Measurements from ENCODE around the gene CRABP2. TPM values are rescaled to one million over a fixed set of nuclear protein-coding genes. Genes with fewer than 3 reads are reported as not detected.

CRABP2 gene
- total RNA-seq, 1 donor from 2014 or later = 146 TPM

DNA sequence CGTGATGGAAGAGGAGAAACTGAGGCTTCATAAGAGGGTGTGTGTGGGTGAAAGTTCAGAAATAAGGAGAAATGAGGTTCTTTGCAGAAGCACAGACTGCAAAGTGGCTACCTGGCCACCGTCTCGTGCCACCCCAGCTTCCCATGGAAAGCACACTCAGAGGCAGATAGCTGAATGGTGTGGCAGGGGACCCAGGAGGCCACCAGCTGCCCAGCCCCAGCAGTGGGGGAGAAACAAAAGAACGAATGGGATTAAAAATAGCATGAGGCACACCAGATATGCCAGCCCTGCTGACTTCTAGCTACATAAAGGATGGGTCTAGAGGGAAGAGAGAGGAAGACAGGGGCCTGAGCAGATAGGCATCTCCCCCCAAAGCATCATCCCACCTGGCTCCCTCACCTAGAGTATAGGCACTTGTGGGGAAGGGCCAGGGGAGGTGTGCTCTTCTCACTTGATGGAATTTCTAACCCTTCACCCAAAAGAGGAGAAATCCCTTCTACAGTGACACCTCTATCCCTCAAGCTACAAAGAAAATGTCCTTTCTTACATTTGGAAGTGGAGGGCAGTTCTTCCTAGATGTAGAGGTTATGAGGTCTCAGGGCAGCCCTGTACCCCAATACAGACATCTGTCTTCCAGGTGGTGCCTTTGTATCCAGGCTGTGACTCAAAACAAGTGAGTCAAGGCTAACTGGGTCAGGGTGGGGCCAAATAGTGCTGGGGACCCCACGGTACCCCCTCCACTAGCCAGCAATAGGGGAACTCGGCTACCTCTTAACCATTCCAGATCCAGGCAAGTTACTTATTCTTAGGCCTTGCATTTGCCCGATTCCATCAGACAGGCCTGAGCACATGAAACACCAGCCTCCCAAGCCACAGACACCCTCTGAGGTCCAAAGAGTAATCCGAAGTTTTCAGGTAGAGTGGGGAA, 42.6 kb upstream of the CRABP2 start:
- Mint-ChIP-seq H3K36me3 (ENCODE audit: unreplicated experiment) (peaks cover 10% of the 10 kb centered on the region), H3K27me3 (ENCODE audit: unreplicated experiment) (no peaks in the 10 kb centered on the region), H3K27ac (ENCODE audit: unreplicated experiment) (peak overlapping the region; percentile 100), H3K9me3 (ENCODE audit: unreplicated experiment) (no peaks in the 10 kb centered on the region), H3K4me1 (ENCODE audit: unreplicated experiment) (peaks cover 62% of the 10 kb centered on the region), H3K4me3 (ENCODE audit: unreplicated experiment) (peak overlapping the region; percentile 88)
- TF ChIP-seq, protein P1, sequence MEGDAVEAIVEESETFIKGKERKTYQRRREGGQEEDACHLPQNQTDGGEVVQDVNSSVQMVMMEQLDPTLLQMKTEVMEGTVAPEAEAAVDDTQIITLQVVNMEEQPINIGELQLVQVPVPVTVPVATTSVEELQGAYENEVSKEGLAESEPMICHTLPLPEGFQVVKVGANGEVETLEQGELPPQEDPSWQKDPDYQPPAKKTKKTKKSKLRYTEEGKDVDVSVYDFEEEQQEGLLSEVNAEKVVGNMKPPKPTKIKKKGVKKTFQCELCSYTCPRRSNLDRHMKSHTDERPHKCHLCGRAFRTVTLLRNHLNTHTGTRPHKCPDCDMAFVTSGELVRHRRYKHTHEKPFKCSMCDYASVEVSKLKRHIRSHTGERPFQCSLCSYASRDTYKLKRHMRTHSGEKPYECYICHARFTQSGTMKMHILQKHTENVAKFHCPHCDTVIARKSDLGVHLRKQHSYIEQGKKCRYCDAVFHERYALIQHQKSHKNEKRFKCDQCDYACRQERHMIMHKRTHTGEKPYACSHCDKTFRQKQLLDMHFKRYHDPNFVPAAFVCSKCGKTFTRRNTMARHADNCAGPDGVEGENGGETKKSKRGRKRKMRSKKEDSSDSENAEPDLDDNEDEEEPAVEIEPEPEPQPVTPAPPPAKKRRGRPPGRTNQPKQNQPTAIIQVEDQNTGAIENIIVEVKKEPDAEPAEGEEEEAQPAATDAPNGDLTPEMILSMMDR (IDR thresholded peaks at IDR 0.05) = no peak
- DNase-seq (ENCODE audit: extremely low spot score, unreplicated experiment) = no peak

DNA sequence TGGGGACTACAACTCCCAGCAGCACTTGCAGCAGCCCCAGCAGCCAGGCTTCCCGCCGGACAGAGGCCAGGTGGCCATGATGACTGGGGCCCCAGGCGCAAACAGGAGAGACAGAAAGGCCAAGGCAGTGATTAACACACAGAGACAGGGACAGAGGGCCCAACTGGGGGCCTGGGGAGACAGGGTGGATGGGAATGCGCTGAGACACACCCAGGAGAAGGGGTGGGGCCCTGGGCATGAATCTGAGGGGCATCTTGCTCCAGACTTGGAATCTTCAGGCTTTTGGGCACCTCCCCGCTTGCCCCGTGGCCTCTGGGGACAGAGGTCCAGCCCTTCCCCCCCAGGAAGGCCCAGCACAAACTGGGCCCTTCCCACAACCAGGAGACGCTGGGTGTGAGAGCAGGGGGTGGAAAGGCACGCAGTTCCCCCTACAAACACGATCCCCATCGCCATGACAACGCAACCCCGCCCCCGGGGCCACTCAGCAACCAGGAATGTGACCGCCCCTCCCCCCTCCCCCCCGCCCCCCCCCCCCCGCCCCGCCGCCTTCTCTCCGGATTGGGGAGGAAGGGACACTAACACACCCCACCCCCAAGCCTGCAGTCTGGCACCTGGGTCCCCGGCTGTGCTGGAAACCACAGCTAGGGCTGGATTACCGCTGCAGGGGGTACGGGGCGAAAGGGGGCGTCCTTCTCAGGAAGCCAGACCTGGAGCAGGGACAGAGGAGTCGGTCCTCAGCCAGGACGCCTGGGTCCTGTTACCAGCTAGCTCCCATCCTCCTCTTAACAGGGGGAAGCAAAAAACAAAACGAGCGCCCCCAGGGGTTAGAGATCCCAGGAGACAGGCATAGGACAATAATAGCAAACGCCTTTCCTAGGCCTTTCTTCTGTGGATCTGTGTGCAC, 41.6 kb upstream of the CRABP2 start:
- peak overlapping the region; percentile 100 for H3K27ac Mint-ChIP-seq (ENCODE audit: unreplicated experiment)
- H3K4me3 Mint-ChIP-seq (ENCODE audit: unreplicated experiment) = peak overlapping the region; percentile 88
- TF ChIP-seq, protein P1 (IDR thresholded peaks at IDR 0.05) = peak; percentile 18
- peaks cover 56% of the 10 kb centered on the region for H3K4me1 Mint-ChIP-seq (ENCODE audit: unreplicated experiment)
- H3K36me3 Mint-ChIP-seq (ENCODE audit: unreplicated experiment) = peaks cover 15% of the 10 kb centered on the region
- H3K27me3 Mint-ChIP-seq (ENCODE audit: unreplicated experiment) = no peaks in the 10 kb centered on the region
- DNase-seq (ENCODE audit: extremely low spot score, unreplicated experiment) = peak; percentile 97
- no peaks in the 10 kb centered on the region for H3K9me3 Mint-ChIP-seq (ENCODE audit: unreplicated experiment)

DNA sequence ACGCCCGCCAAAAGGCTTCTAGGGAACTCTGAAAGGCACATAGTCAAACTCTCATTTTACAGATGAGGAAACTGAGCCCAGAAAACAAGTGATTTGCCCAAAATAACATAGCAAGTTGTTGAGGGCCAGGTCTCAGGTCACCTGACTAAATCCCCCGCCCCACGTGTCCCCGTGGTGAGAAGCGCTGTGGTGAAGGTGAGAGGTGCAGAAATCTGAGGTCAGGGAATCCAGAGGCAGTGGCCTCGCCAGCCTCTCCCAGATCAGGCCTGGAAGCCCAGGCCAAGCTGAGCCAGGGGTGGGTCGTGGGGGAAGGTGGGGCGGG, 41.0 kb upstream of the CRABP2 start:
- peak overlapping the region; percentile 100 for H3K27ac Mint-ChIP-seq (ENCODE audit: unreplicated experiment)
- peaks cover 60% of the 10 kb centered on the region for H3K4me1 Mint-ChIP-seq (ENCODE audit: unreplicated experiment)
- H3K27me3 Mint-ChIP-seq (ENCODE audit: unreplicated experiment) = no peaks in the 10 kb centered on the region
- no peaks in the 10 kb centered on the region for H3K9me3 Mint-ChIP-seq (ENCODE audit: unreplicated experiment)
- H3K36me3 Mint-ChIP-seq (ENCODE audit: unreplicated experiment) = peaks cover 16% of the 10 kb centered on the region
- peak overlapping the region; percentile 88 for H3K4me3 Mint-ChIP-seq (ENCODE audit: unreplicated experiment)
- TF ChIP-seq, protein P1 (IDR thresholded peaks at IDR 0.05) = no peak
- no peak for DNase-seq (ENCODE audit: extremely low spot score, unreplicated experiment)

DNA sequence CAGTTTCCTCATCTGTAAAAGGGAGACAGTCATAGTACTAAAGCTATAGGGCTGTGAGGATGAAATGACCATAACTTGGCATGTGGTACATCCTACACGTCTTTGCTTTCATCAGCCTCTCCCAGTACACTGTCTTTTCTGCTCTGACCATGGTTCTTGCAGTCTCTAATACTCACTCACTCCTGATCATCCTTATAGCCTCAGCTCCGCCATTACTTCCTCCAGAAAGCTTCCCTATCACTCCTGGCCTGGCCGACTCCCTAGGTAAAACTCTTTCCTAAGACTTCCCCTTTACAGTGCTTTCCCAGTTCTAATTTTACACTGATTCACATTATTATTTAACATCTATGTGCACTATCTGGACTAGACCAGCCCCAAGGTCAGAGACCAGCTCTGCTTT, 40.5 kb upstream of the CRABP2 start:
- no peak for DNase-seq (ENCODE audit: extremely low spot score, unreplicated experiment)
- Mint-ChIP-seq H3K36me3 (ENCODE audit: unreplicated experiment) (peaks cover 17% of the 10 kb centered on the region), H3K27ac (ENCODE audit: unreplicated experiment) (peak overlapping the region; percentile 100), H3K4me1 (ENCODE audit: unreplicated experiment) (peaks cover 64% of the 10 kb centered on the region), H3K9me3 (ENCODE audit: unreplicated experiment) (no peaks in the 10 kb centered on the region), H3K27me3 (ENCODE audit: unreplicated experiment) (no peaks in the 10 kb centered on the region), H3K4me3 (ENCODE audit: unreplicated experiment) (peak overlapping the region; percentile 88)
- TF ChIP-seq, protein P1 (IDR thresholded peaks at IDR 0.05) = no peak
